ENCODE measurements around the gene AARSD1.

DNA sequence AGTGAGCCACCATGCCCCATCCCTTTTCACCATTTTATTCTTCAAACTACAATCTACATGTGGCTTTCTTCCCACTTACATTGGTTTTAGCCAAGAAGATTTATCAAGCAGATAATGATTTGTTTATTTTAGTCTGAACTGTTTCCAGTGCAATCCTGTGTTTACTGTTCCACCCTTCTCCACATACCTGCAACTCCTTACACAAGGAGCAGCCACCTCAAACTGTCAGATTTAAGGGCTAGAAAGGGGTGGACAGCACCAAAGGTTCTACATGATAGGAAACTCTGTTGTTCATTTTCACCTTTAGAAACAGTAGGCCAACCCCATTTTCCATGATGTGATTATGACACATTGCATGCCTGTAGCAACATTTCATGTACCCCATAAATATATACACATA lies 18.0 kb upstream of the AARSD1 start:
- no peak for TF ChIP-seq EZH2 (IDR thresholded peaks at IDR 0.05; ENCODE audit: low read depth)
- TF ChIP-seq, protein P1, sequence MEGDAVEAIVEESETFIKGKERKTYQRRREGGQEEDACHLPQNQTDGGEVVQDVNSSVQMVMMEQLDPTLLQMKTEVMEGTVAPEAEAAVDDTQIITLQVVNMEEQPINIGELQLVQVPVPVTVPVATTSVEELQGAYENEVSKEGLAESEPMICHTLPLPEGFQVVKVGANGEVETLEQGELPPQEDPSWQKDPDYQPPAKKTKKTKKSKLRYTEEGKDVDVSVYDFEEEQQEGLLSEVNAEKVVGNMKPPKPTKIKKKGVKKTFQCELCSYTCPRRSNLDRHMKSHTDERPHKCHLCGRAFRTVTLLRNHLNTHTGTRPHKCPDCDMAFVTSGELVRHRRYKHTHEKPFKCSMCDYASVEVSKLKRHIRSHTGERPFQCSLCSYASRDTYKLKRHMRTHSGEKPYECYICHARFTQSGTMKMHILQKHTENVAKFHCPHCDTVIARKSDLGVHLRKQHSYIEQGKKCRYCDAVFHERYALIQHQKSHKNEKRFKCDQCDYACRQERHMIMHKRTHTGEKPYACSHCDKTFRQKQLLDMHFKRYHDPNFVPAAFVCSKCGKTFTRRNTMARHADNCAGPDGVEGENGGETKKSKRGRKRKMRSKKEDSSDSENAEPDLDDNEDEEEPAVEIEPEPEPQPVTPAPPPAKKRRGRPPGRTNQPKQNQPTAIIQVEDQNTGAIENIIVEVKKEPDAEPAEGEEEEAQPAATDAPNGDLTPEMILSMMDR (conservative IDR thresholded peaks at IDR 0.05): no peak

Measured in PC-9 (cell line).